Keratinocyte (primary cell): ENCODE results near the gene TANC2.

ENCODE experiments used
- CTCF ChIP-seq, 3 experiments: IDR thresholded peaks in 1 of 3; conservative IDR thresholded peaks in 1 of 3; optimal IDR thresholded peaks in 1 of 3; 2 replicates in 2 of 3; 3 replicates in 1 of 3; pipeline versions ENCODE3 to v1.5.1; 2011; ENCODE audit warnings: low read length in 3 of 3, mild to moderate bottlenecking in 3 of 3, moderate library complexity in 2 of 3, control low read depth in 1 of 3, inconsistent platforms in 1 of 3; ENCODE audit not compliant: insufficient read depth in 2 of 3; ENCODE audit errors: extremely low read depth in 1 of 3
- EZH2 ChIP-seq: IDR thresholded peaks from one replicate; pipeline ENCODE4 v1.6.1; 2012; ENCODE audit warnings: inconsistent platforms, mild to moderate bottlenecking, low read length, moderate library complexity

GRCh38 chr17:62927083-62927482, 39.0 kb upstream of the TANC2 start:
- no peak for TF ChIP-seq CTCF (optimal IDR thresholded peaks at IDR 0.05 in 1 of 3, IDR thresholded peaks at IDR 0.05 in 1 of 3, conservative IDR thresholded peaks at IDR 0.05 in 1 of 3; ENCODE audit: extremely low read depth in 1 of 3, insufficient read depth in 2 of 3, low read length in 3 of 3)
- TF ChIP-seq EZH2: no peak
